Astrocyte (in vitro differentiated cells and primary cell): Measurements from ENCODE around the gene RASGRP3.

Experiments used
- EZH2 ChIP-seq: IDR thresholded peaks from 2 replicates; pipeline ENCODE4 v1.6.1; 2012; ENCODE audit warnings: mild to moderate bottlenecking, low read length, inconsistent platforms; ENCODE audit not compliant: insufficient read depth
- TF ChIP-seq, protein P1 (sequence below): IDR thresholded peaks from 2 replicates; pipeline ENCODE4 v1.5.1; 2011; ENCODE audit warnings: low read depth, mild to moderate bottlenecking, inconsistent platforms, low read length, moderate library complexity; ENCODE audit not compliant: insufficient read depth

DNA sequence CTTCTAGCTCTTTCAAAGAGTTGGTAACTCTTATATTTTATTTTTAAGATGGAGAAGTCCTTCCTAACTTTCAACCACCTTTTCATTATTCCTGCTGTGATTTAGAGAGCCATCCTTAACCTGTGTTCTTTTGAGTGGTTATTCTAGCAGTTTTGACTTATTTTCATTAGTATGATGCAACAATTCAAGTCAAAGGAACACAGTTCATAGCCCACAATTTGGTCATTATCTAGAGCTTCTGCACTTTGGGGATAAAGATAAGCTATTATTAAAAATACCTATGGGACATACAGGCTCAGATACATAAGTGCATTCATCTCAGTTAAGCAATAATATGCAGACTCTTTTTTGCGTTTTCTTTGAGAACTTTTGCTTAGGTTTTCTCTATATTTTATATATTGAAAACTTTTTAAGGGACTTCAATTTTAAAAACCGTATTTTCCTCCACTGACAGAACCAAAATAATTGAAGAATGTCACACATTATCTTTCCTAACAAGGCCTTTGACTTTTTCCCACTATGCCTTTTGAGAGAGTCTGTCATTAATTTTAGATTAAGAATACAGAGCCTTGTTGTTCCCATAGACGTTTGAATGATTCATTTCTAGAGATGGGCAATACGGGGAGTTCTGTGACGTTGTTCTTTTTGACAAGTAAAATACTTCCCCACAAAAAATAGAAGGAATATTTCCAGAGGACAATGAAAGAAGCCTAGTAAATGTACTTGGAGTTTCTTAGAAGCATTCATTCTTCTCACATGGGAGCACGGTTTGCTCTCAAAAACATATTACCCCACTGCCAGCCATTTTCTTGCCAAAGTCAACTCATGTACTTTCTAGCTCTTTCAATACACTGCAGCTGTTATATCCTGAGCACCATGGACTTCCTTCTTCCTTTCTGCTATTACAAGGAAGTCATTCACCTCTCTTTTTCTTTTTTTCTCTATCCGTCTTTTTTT, 42.9 kb upstream of the RASGRP3 start:
- TF ChIP-seq, protein P1, sequence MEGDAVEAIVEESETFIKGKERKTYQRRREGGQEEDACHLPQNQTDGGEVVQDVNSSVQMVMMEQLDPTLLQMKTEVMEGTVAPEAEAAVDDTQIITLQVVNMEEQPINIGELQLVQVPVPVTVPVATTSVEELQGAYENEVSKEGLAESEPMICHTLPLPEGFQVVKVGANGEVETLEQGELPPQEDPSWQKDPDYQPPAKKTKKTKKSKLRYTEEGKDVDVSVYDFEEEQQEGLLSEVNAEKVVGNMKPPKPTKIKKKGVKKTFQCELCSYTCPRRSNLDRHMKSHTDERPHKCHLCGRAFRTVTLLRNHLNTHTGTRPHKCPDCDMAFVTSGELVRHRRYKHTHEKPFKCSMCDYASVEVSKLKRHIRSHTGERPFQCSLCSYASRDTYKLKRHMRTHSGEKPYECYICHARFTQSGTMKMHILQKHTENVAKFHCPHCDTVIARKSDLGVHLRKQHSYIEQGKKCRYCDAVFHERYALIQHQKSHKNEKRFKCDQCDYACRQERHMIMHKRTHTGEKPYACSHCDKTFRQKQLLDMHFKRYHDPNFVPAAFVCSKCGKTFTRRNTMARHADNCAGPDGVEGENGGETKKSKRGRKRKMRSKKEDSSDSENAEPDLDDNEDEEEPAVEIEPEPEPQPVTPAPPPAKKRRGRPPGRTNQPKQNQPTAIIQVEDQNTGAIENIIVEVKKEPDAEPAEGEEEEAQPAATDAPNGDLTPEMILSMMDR: no peak
- no peak for TF ChIP-seq EZH2
